ENCODE data around the gene CNOT3.

DNA sequence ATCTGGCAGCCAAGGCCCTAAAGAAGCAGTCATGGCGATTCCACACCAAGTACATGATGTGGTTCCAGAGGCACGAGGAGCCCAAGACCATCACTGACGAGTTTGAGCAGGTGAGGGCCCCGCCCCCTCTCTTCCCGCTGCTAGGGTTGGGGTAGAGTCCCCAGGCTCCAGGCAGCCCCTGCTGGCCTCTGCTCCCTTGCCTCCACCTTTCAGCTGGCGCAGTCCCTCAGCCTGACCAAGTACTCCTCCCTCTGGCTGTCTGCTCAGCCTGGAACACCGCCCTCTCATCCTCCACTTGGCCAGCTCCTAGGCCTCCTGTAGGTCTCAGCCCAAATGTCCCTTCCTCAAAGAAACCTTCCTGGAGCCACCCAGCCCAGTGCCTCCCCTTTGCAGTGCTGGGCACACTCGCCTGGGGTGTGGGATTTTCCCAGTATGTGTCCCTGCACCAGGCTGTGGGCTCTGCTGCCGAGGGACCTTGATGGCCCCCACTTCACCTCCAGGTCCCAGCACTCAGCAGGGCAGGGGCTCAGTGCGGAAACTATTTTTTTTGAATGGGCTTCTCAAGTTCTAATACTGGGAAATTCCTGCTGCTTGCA, 16.3 kb downstream of the CNOT3 start:
- TF ChIP-seq, protein P1, sequence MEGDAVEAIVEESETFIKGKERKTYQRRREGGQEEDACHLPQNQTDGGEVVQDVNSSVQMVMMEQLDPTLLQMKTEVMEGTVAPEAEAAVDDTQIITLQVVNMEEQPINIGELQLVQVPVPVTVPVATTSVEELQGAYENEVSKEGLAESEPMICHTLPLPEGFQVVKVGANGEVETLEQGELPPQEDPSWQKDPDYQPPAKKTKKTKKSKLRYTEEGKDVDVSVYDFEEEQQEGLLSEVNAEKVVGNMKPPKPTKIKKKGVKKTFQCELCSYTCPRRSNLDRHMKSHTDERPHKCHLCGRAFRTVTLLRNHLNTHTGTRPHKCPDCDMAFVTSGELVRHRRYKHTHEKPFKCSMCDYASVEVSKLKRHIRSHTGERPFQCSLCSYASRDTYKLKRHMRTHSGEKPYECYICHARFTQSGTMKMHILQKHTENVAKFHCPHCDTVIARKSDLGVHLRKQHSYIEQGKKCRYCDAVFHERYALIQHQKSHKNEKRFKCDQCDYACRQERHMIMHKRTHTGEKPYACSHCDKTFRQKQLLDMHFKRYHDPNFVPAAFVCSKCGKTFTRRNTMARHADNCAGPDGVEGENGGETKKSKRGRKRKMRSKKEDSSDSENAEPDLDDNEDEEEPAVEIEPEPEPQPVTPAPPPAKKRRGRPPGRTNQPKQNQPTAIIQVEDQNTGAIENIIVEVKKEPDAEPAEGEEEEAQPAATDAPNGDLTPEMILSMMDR (IDR thresholded peaks at IDR 0.05), result no peak
- no peak for TF ChIP-seq POLR2A (IDR thresholded peaks at IDR 0.05)

Measured in body of pancreas (tissue), 4 donors.